NCI-H2081 (cell line): ENCODE data around the gene OR5I1.
"Not testable (repeated sequence)": the region's sequence is repeated elsewhere in the genome, so short reads cannot be mapped to it uniquely, and the experiment has no call there.

Experiments used
- DNase-seq, 2 experiments: peaks; one replicate each; lab custom pipeline; 2025; lab: John Stamatoyannopoulos, UW

Gene OR5I1

DNA sequence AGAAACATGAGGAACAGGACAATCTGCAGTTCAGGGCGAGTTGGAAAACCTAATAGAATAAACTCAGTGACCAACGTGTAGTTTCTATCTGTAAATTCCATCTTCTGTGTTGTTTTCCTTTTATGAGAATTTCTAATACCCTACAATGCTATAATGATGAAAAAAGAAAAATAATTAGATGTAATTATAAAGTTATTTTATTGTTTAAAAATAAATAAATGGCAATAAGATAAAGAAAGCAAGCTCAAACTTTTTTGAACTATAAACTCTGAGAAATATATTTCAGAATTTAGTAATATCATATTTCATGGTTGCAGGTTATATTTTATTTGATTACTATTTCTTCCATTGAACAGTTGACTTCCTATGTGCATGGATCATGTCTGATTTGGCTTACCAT is at the start of gene OR5I1:
Gene OR5I1 (minus strand): TSS at position 101 of the 400 bp plus-strand sequence. CDS start 0 bp downstream, at position 101.
- DNase-seq: no peak

DNA sequence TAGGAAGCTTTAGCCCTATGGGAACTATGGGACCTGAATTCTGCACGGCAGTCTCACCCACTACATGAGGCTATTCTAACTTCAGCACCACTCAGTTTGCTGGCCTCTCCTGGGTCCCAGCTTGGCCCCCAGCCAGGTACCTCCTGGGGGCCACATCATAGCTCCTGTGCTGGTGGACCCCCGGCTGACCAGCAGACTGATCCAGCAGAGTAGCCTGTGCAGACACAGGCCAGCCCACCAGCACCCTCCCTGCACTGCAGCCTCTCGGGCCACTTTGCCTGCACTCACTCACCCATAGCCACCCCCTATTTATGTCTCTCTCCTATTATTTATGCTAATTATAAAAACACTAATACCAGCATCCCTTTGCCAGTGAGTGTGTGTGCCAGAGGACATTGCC is 34.7 kb upstream of the OR5I1 start:
- no peak for DNase-seq

DNA sequence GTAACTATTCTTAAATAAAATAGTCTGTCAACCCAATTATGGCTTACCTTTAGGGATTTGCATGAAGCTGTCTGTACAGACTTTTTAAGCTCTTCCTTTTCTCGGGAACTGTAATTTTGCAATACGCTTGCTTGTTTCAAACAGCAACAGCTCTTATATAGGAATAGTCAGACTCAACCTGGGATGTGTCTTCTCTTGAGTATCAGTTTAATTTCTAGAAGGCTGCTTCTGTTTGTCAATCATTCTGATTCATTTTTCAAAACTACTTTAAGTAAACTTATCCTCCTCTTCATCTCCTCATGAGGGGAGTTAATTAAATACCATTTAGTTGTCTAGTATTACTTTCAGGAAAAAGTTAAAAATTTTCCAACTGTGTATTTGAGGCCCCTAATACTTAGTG is 33.6 kb upstream of the OR5I1 start, which contains the start of gene OR10AG1:
Gene OR10AG1 (minus strand): TSS at position 101 of the 400 bp plus-strand sequence. CDS start 38 bp downstream, at position 63.
- no peak for DNase-seq

DNA sequence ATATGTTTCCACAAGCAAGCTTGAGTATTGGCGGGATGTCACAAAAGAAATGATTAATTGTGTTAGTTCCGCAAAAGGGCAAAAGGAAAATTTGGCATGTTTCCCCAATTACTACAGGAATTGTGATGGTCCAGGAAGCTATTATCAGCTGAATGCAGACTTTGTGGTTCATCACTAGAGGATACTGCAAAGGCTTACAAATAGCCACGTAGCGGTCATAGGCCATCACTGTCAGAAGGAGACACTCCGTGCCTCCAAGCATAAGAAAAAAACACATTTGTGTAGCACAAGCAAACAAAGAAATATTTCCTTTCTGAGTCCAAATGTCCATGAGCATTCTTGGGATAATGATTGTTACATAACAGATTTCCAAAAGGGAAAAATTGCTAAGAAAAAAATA is 31.7 kb upstream of the OR5I1 start:
- DNase-seq: no peak

DNA sequence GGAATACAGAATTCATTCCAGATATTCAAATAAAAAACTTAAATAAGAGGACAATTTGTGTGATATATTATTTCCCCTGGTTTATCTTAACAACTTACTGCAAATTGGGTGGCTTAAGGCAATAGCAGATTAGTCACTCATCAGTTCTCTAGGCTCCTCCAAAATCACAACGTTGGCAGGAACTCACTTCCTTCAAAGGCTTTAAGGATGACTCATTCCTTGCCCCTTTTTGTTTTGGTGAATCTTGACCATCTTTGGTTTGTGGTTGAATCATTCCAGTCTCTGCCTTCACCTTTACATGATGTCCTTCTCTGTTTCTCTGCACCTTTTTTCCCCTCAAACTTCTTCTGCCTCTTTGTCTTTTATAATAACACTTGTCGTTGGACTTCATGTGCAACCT is 30.2 kb upstream of the OR5I1 start:
- DNase-seq: no peak

DNA sequence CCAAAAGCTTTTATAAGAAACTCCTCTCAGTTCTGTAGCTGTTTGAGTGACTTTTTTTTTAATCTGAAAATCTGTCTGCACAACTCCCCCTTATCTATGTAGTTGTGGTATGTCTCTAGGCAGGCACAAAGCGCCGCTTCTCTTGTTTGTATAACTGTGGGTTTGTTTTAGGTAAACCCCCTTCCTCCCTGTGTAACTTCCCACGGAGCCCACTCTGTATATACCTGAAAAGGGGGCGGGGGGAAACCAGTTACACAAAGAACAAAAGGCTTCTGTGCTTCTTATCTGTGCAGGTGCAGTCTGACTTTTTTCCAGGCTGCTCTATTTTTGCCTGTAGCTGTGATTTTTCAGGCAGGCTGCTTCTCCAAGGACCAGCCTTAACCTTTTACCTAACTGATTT is 20.3 kb upstream of the OR5I1 start:
- no peak for DNase-seq

DNA sequence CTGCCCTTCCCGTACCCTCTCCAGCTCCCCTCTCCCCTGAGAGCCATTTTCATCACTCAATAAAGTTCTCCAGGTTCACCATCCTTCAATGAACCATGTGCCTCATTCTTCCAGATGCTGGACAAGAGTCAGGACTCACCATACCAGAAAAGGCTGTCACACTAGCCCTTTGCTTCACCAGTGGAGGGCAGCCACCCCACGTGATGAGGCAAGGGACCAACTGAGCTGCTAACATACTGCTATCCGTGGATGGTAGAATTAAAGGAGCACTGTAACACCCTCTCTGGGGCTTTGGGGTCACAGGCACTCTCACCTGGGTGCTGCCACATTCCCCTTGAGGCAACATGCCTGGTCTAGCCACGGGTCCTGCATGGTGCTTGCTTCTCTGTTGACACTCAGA is 13.1 kb upstream of the OR5I1 start:
- DNase-seq: no peak

DNA sequence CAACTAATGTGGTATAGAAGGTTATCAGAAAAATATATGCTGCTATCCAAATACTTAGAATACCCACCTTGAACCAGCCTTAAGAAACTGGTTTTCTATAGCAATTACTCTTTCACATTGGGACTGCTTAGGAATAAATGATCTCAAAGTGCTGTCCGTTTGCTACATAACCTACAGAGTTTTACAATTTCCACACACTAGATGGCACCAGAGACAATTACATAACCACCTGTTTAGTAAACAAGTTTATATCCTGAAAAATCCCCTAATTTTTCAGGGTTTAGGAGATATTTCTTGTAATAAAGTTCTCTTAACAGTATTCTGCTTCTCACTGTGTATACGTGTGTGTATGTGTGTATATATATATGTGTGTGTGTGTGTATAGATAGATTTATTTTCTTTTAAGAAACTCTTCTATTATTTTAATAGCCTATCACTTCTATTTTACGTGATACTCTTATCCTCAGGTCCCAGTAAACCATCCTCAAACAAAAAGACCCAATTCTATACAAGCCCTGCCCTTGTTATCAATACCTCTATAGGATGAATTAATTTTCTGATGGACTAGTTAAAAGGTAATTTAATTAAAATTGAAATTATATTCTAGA is 6.7 kb upstream of the OR5I1 start:
- DNase-seq: peak in 1 of 2 experiments; percentile 4

DNA sequence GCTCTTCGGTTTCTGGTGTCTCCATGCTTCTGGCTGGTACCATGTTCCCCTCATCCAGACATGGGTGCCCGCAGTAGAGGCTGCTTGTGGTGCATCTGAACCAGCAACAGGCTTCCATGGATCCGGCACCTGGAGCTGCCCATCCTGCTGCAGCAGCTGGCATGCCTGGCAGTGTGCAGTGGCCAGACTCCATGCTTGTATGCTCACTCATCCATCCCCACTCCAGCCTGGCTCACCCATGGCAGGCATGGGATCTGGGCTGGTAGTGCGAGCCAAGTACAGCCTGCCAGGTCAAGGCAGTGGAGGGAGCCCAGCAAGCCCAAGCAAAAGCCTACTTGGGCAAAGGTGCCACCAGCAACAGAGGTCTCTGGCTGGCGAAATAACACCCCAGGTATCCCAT is 15.7 kb downstream of the OR5I1 start:
- DNase-seq: no peak

DNA sequence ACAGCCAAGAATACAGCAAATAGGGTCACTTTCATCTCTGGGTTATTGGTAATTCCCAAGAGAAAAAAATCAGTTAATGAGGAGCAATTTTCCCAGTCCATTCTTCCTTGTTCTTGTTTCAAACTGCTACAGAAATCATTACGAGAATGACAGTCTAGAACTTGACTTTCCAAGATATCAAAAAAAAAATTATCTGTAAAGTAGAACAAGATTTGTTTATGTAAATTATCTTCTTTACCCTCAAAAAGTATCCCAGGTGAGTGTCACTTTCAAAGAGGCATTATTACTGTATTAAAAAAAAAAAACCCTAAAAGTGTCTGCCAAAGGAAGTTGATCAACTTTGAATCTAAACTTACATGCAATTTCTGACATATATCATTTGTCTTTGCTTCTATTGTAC is 21.7 kb downstream of the OR5I1 start, which contains the start of gene OR5W2:
Gene OR5W2 (minus strand): TSS at position 101 of the 400 bp plus-strand sequence. CDS start 0 bp downstream, at position 101.
- no peak for DNase-seq

DNA sequence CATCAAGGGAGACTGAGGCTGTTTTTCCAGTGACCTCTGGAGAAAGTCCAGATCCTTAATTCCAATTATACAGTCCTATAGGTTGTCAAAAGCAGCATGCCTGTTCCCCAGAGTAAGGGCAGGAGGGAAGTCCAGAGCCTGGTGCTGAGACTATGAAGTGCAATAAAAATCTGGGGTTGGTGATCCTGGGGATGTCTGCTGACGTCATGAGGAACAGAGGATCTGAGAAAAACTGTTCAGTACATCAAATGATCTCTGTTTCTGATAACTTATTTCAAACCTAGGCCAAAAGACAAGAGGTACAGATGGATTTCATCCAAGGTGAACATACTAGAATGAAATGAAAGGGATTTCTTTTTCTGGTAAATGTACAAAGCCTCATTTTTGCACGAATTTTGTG is 33.9 kb downstream of the OR5I1 start:
- DNase-seq: no peak

DNA sequence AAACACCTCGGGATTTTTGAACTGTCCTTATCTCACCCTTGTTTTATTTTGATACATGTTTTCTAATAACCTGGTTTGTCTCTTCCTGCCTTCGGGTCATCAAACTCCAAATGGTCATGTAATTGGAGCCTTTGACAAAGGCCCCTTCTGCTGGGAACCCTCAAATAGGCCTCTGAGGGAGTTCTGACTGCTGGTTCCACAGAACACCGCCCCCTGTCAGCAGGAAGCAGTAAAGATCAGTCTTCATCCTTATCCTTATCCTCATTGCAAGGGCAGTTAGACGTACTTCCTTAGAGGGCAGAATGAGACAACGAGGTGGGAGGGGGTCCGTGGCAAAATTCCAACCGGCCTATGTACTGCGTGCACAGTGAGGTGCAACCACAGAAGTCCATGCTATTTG is 41.0 kb downstream of the OR5I1 start:
- DNase-seq: no peak

DNA sequence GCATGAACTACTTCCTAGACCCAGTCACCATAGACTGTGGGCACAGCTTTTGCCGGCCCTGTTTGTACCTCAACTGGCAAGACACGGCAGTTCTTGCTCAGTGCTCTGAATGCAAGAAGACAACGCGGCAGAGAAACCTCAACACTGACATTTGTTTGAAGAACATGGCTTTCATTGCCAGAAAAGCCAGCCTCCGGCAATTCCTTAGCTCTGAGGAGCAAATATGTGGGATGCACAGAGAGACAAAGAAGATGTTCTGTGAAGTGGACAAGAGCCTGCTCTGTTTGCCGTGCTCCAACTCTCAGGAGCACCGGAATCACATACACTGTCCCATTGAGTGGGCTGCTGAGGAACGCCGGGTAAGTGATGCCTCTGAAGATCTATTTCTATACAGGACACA is 50.7 kb downstream of the OR5I1 start:
- not testable (repeated sequence) for DNase-seq
